Neutrophil (primary cell): ENCODE data around the gene PTPRCAP.

Experiments used
- H3K27ac ChIP-seq: fragments of 200-600 bp; sonication (generic); 2 replicates; pipeline ENCODE4 v1.5.1; 2016; ENCODE audit warnings: mild to moderate bottlenecking, moderate library complexity
- H3K27me3 ChIP-seq: fragments of 200-600 bp; sonication (generic); 2 replicates; pipeline ENCODE4 v1.6.0; 2016; ENCODE audit warnings: mild to moderate bottlenecking
- H3K36me3 ChIP-seq: fragments of 200-600 bp; sonication (generic); 2 replicates; pipeline ENCODE4 v1.5.1; 2017
- H3K4me1 ChIP-seq, 2 experiments: fragments of 200-600 bp in 1 of 2; sonication (generic) in 1 of 2; 1 replicate in 1 of 2; 2 replicates in 1 of 2; pipeline versions ENCODE4 v1.5.1 to v1.6.1; 2013 to 2016; ENCODE audit warnings: low read depth in 1 of 2, low read length in 1 of 2, mild to moderate bottlenecking in 1 of 2, moderate library complexity in 1 of 2; ENCODE audit not compliant: control insufficient read depth in 1 of 2, insufficient read depth in 1 of 2
- H3K4me3 ChIP-seq, 2 experiments: fragments of 200-600 bp in 1 of 2; sonication (generic) in 1 of 2; 1 replicate in 1 of 2; 2 replicates in 1 of 2; pipeline ENCODE4 v1.5.1; 2013 to 2016; ENCODE audit warnings: low read depth in 1 of 2, low read length in 1 of 2, mild to moderate bottlenecking in 1 of 2, moderate library complexity in 1 of 2
- H3K9me3 ChIP-seq: fragments of 200-600 bp; sonication (generic); 2 replicates; pipeline ENCODE4 v1.5.1; 2016
- TF ChIP-seq, protein P1 (sequence below): fragments of 200-600 bp; sonication (generic); IDR thresholded peaks from 2 replicates; pipeline ENCODE4 v1.5.1; 2016; ENCODE audit warnings: antibody characterized with exemption

Gene PTPRCAP

DNA sequence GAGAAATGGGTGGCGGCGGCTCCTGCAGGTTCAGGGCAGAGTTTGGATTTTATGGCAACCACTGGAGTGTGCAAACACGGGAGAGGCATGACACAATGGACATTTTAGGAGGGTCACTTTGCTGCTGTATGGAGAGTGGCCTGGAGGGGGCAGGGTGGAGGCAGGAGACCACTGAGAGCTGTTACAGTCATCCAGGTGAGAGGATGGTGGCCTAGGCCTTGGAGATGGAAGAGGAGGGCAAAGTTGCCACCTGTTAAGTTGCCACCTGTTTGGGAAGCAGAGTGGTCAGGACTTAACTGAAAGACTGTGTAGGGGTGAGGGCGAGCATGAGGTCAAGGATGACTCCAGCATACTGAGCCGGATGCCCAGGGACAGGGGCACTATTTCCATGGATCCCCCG is 48.0 kb downstream of the PTPRCAP start:
- peaks cover 4% of the 10 kb centered on the region for H3K36me3 ChIP-seq
- peaks cover 4% of the 10 kb centered on the region for H3K27me3 ChIP-seq
- peaks cover 21 to 28% of the 10 kb centered on the region in 2 experiments for H3K4me1 ChIP-seq
- H3K4me3 ChIP-seq: no peak overlapping the region
- TF ChIP-seq, protein P1, sequence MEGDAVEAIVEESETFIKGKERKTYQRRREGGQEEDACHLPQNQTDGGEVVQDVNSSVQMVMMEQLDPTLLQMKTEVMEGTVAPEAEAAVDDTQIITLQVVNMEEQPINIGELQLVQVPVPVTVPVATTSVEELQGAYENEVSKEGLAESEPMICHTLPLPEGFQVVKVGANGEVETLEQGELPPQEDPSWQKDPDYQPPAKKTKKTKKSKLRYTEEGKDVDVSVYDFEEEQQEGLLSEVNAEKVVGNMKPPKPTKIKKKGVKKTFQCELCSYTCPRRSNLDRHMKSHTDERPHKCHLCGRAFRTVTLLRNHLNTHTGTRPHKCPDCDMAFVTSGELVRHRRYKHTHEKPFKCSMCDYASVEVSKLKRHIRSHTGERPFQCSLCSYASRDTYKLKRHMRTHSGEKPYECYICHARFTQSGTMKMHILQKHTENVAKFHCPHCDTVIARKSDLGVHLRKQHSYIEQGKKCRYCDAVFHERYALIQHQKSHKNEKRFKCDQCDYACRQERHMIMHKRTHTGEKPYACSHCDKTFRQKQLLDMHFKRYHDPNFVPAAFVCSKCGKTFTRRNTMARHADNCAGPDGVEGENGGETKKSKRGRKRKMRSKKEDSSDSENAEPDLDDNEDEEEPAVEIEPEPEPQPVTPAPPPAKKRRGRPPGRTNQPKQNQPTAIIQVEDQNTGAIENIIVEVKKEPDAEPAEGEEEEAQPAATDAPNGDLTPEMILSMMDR: peak; percentile 55
- H3K9me3 ChIP-seq: no peaks in the 10 kb centered on the region
- H3K27ac ChIP-seq: no peak overlapping the region

DNA sequence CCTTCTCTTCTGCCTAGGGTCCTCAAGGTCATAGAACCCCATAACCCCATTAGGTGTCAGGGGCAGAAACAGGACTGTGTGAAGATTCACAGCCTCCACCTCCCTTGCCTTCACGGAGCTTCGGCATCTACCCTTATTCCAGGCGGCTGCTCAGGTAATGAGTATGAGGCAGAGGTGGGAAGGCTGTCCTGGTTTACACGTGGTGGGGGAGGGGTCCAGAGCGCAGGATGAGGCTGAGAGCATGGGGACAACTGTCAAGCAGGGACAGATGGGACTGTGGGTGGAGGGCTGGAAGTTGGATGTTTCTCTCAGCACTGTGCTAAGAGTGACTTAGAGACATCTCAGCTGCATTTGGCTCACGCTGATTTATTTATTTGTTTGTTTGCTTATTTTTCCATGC is 50.0 kb downstream of the PTPRCAP start:
- Histone ChIP-seq H3K4me3 (no peak overlapping the region), H3K4me1 (peaks cover 21 to 22% of the 10 kb centered on the region in 2 experiments), H3K36me3 (no peaks in the 10 kb centered on the region), H3K9me3 (no peaks in the 10 kb centered on the region), H3K27ac (no peak overlapping the region), H3K27me3 (peaks cover 4% of the 10 kb centered on the region)
- TF ChIP-seq, protein P1: no peak

DNA sequence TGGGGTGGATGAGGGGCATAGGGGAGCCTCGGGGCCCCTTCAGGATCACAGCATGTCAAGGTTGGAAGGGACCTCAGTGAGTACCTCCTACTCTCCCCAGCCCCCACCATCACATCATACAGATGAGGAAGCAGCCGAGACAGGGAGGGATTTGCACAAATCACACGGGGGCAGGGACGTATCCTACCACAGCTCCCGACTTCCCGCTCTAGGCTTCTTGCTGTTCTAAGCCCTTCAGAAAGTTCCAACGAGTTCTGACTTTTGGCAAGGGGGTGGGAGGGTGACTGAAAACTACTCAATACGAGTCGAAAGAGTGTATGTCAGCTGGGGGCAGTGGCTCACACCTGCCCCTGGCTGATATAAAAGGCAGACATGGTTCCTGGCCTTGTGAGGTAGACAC is 50.4 kb downstream of the PTPRCAP start:
- H3K27ac ChIP-seq: no peak overlapping the region
- H3K9me3 ChIP-seq: no peaks in the 10 kb centered on the region
- peaks cover 4% of the 10 kb centered on the region for H3K27me3 ChIP-seq
- H3K4me3 ChIP-seq: no peak overlapping the region
- H3K36me3 ChIP-seq: no peaks in the 10 kb centered on the region
- H3K4me1 ChIP-seq: peaks cover 21 to 22% of the 10 kb centered on the region in 2 experiments
- TF ChIP-seq, protein P1: no peak
